ENCODE data around the gene FTSJ1. TPM values are rescaled to one million over a fixed set of nuclear protein-coding genes. Genes with fewer than 3 reads are reported as not detected.

FTSJ1 gene
- total and polyA plus RNA-seq, 2 experiments from 2014 or later: 34.8 to 42.4 TPM

DNA sequence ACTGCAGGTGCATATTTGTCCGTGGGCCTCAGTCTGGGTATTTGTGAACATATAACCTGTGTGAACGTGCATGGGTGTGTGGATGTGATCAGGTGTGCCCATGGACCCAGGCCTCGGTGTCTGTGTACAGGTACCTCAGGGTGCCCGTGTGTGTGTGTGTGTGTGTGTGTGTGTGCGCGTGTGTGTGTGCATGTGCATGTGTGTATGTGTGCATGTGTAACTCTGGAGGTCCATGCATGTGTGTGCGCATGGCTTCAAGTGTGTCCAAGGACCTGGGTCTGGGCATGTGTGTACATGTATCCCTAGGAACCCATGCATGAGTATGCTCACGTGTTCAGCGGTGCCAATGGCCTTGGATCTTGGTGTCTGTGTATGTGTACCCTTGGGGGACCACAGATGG, 15.8 kb downstream of the FTSJ1 start:
- no peaks in the 10 kb centered on the region for H3K36me3 ChIP-seq
- H3K4me1 ChIP-seq (ENCODE audit: low read depth): no peaks in the 10 kb centered on the region
- DNase-seq (ENCODE audit: low read depth in 1 of 2, low spot score in 1 of 2): no peak
- TF ChIP-seq CTCF (IDR thresholded peaks at IDR 0.05; ENCODE audit: low read depth, low read length): no peak
- no peak overlapping the region for H3K4me3 ChIP-seq
- no peak overlapping the region for H3K27ac ChIP-seq
- no peaks in the 10 kb centered on the region for H3K27me3 ChIP-seq
- H3K9me3 ChIP-seq (ENCODE audit: low read depth): no peaks in the 10 kb centered on the region

- Histone ChIP-seq H3K27me3 (no peaks in the 10 kb centered on the region), H3K4me3 (no peak overlapping the region), H3K36me3 (no peaks in the 10 kb centered on the region), H3K27ac (no peak overlapping the region), H3K4me1 (ENCODE audit: low read depth) (no peaks in the 10 kb centered on the region), H3K9me3 (ENCODE audit: low read depth) (no peaks in the 10 kb centered on the region)
- no peak for TF ChIP-seq CTCF (IDR thresholded peaks at IDR 0.05; ENCODE audit: low read depth, low read length)
- DNase-seq (ENCODE audit: low read depth in 1 of 2, low spot score in 1 of 2): no peak
Measured at GRCh38 chrX:48492293-48492910, 16.4 kb downstream of the FTSJ1 start.

- H3K4me1 ChIP-seq (ENCODE audit: low read depth): no peaks in the 10 kb centered on the region
- H3K4me3 ChIP-seq: no peak overlapping the region
- H3K9me3 ChIP-seq (ENCODE audit: low read depth): no peaks in the 10 kb centered on the region
- no peaks in the 10 kb centered on the region for H3K27me3 ChIP-seq
- DNase-seq (ENCODE audit: low read depth in 1 of 2, low spot score in 1 of 2): peak; percentile 52 to 67
- TF ChIP-seq CTCF (IDR thresholded peaks at IDR 0.05; ENCODE audit: low read depth, low read length): peak; percentile 42
- H3K36me3 ChIP-seq: no peaks in the 10 kb centered on the region
- no peak overlapping the region for H3K27ac ChIP-seq
Measured at GRCh38 chrX:48493890-48494364, 17.9 kb downstream of the FTSJ1 start.

- Histone ChIP-seq H3K4me3 (no peak overlapping the region), H3K27me3 (no peaks in the 10 kb centered on the region), H3K4me1 (ENCODE audit: low read depth) (no peaks in the 10 kb centered on the region), H3K36me3 (no peaks in the 10 kb centered on the region), H3K9me3 (ENCODE audit: low read depth) (no peaks in the 10 kb centered on the region), H3K27ac (no peak overlapping the region)
- no peak for TF ChIP-seq CTCF (IDR thresholded peaks at IDR 0.05; ENCODE audit: low read depth, low read length)
- no peak for DNase-seq (ENCODE audit: low read depth in 1 of 2, low spot score in 1 of 2)
Measured at GRCh38 chrX:48496660-48497059, 20.7 kb downstream of the FTSJ1 start.

DNA sequence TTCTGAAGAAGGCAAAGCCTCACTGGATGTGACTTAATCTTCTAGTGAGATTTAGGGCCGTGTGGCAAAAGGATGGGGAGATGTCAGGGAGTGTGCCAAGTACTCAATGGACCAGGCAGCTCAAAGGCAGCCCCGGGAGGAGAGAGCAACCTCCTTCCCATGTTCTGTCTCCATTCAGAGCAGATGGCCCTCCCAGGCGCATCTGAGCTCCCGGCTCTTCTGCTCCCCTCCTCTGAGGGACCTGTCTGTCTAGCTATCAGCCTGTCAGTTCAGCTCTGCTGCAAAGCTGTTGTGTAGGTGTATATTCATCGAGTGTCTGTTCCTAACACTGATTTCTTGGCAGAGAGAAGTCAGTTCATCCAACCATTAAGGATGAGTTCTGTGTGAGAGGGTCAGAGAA, 21.9 kb downstream of the FTSJ1 start:
- Histone ChIP-seq H3K27ac (no peak overlapping the region), H3K27me3 (no peaks in the 10 kb centered on the region), H3K9me3 (ENCODE audit: low read depth) (no peaks in the 10 kb centered on the region), H3K4me1 (ENCODE audit: low read depth) (no peaks in the 10 kb centered on the region), H3K36me3 (no peaks in the 10 kb centered on the region), H3K4me3 (no peak overlapping the region)
- no peak for DNase-seq (ENCODE audit: low read depth in 1 of 2, low spot score in 1 of 2)
- TF ChIP-seq CTCF (IDR thresholded peaks at IDR 0.05; ENCODE audit: low read depth, low read length): no peak

Measured in cardiac muscle cell (in vitro differentiated cells and primary cell).